Uterus (tissue), 2 donors: ENCODE data around the gene RSKR.

Experiments used
- POLR2A ChIP-seq, 2 donors: fragments of 450-650 bp; IDR thresholded peaks; one replicate each; pipeline ENCODE4 v1.6.1; 2016; ENCODE audit warnings: antibody characterized with exemption in 2 of 2, mild to moderate bottlenecking in 1 of 2, moderate library complexity in 1 of 2
- TF ChIP-seq, protein P1 (sequence below), 4 experiments: fragments of 200-600 bp in 2 of 4; fragments of 450-650 bp in 2 of 4; sonication (generic) in 2 of 4; IDR thresholded peaks; one replicate each; pipeline ENCODE4 v1.5.1; 2016 to 2019; ENCODE audit warnings: antibody characterized with exemption in 4 of 4, mild to moderate bottlenecking in 2 of 4, moderate library complexity in 1 of 4

DNA sequence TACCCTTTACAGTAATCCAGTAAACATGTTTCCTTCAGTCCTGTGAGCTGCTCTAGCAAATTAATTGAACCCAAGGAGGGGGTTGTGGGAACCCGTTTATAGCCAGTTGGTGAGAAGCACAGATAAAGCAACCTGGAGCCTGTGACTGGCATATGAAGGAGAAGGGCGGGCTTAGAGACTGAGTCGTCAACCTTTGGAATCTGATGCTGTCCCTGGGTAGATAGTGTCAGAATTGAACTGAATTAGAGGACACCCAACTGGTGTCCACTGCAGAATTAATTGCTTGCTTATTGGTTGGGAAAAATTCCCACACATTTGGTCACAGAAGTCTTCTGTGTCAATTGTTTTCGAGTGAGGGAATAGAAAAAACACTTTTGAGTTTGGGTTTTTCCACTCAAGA, 12.8 kb upstream of the RSKR start:
- TF ChIP-seq, protein P1, sequence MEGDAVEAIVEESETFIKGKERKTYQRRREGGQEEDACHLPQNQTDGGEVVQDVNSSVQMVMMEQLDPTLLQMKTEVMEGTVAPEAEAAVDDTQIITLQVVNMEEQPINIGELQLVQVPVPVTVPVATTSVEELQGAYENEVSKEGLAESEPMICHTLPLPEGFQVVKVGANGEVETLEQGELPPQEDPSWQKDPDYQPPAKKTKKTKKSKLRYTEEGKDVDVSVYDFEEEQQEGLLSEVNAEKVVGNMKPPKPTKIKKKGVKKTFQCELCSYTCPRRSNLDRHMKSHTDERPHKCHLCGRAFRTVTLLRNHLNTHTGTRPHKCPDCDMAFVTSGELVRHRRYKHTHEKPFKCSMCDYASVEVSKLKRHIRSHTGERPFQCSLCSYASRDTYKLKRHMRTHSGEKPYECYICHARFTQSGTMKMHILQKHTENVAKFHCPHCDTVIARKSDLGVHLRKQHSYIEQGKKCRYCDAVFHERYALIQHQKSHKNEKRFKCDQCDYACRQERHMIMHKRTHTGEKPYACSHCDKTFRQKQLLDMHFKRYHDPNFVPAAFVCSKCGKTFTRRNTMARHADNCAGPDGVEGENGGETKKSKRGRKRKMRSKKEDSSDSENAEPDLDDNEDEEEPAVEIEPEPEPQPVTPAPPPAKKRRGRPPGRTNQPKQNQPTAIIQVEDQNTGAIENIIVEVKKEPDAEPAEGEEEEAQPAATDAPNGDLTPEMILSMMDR (IDR thresholded peaks at IDR 0.05) = no peak
- no peak for TF ChIP-seq POLR2A (IDR thresholded peaks at IDR 0.05)
